Measurements from ENCODE around the gene CAPZA2. TPM values are rescaled to one million over a fixed set of nuclear protein-coding genes. Genes with fewer than 3 reads are reported as not detected.

Gene CAPZA2
- total RNA-seq, 1 experiment from 2014 or later = 57.7 TPM

GRCh38 chr7:116857052-116857451 lies 5.3 kb upstream of the CAPZA2 start:
- Histone ChIP-seq H3K27ac (ENCODE audit: low read length) (no peak overlapping the region), H3K9ac (ENCODE audit: low read length) (no peak overlapping the region), H3K79me2 (ENCODE audit: low read length) (no peaks in the 10 kb centered on the region), H3K4me2 (ENCODE audit: low read length) (no peak overlapping the region), H3K4me1 (ENCODE audit: insufficient read depth, low read length) (peaks cover 11% of the 10 kb centered on the region), H4K20me1 (ENCODE audit: low read length) (no peaks in the 10 kb centered on the region), H2AFZ (ENCODE audit: low read length) (no peak overlapping the region), H3K27me3 (ENCODE audit: low read length) (no peaks in the 10 kb centered on the region), H3K9me3 (ENCODE audit: low read length) (no peaks in the 10 kb centered on the region), H3K9me2 (replicated peaks; ENCODE audit: low read length) (no peaks in the 10 kb centered on the region), H3K4me3 (ENCODE audit: low read length) (no peak overlapping the region), H3F3A (ENCODE audit: low read length, unreplicated experiment) (no peaks in the 10 kb centered on the region), H3K36me3 (ENCODE audit: low read depth, low read length) (no peaks in the 10 kb centered on the region)
- ChIA-PET POLR2A (ENCODE audit: unreplicated experiment) (interaction anchor here (0.6 to 0.7 kb wide), 2 partner anchors 11 to 70 kb away, joined by 6 to 11 read pairs; no protein-coding TSS in a partner anchor), CTCF (no interaction called here)
- DNase-seq = no peak
- BruUV-seq (replicated peaks) = no TSS peak
- intact Hi-C loops (cut with micrococcal nuclease) = no loop called here
- no peak for ATAC-seq
- no peak for TF ChIP-seq EZH2phosphoT487 (IDR thresholded peaks at IDR 0.05; ENCODE audit: borderline replicate concordance, low read length)
- TF ChIP-seq CTCF (conservative IDR thresholded peaks at IDR 0.05; ENCODE audit: low read depth, low read length) = no peak
- TF ChIP-seq EZH2 (IDR thresholded peaks at IDR 0.05; ENCODE audit: low read length, unreplicated experiment) = no peak

- peaks cover 18% of the 10 kb centered on the region for H3K79me2 ChIP-seq (ENCODE audit: low read length)
- no peaks in the 10 kb centered on the region for H3K9me3 ChIP-seq (ENCODE audit: low read length)
- TF ChIP-seq EZH2 (IDR thresholded peaks at IDR 0.05; ENCODE audit: low read length, unreplicated experiment) (no peak), CTCF (conservative IDR thresholded peaks at IDR 0.05; ENCODE audit: low read depth, low read length) (no peak), EZH2phosphoT487 (IDR thresholded peaks at IDR 0.05; ENCODE audit: borderline replicate concordance, low read length) (no peak)
- H3K27me3 ChIP-seq (ENCODE audit: low read length) = no peaks in the 10 kb centered on the region
- H3K9ac ChIP-seq (ENCODE audit: low read length) = no peak overlapping the region
- peaks cover 11% of the 10 kb centered on the region for H3K4me1 ChIP-seq (ENCODE audit: insufficient read depth, low read length)
- intact Hi-C loops (cut with micrococcal nuclease) = no loop called here
- no peak overlapping the region for H3K27ac ChIP-seq (ENCODE audit: low read length)
- H4K20me1 ChIP-seq (ENCODE audit: low read length) = peaks cover 13% of the 10 kb centered on the region
- H3K4me3 ChIP-seq (ENCODE audit: low read length) = no peak overlapping the region
- no peak for ATAC-seq
- BruUV-seq (replicated peaks) = no TSS peak
- H3K4me2 ChIP-seq (ENCODE audit: low read length) = no peak overlapping the region
- no peaks in the 10 kb centered on the region for H3K9me2 ChIP-seq (replicated peaks; ENCODE audit: low read length)
- ChIA-PET POLR2A (ENCODE audit: unreplicated experiment) (interaction anchor here (0.5 kb wide), 1 partner anchor 90 kb away, joined by 3 read pairs; no protein-coding TSS in a partner anchor), CTCF (no interaction called here)
- H3F3A ChIP-seq (ENCODE audit: low read length, unreplicated experiment) = no peaks in the 10 kb centered on the region
- H2AFZ ChIP-seq (ENCODE audit: low read length) = no peak overlapping the region
- H3K36me3 ChIP-seq (ENCODE audit: low read depth, low read length) = no peaks in the 10 kb centered on the region
- peak; percentile 73 for DNase-seq
These were observed 3.1 kb upstream of the CAPZA2 start for GRCh38 chr7:116859323-116859722.

DNA sequence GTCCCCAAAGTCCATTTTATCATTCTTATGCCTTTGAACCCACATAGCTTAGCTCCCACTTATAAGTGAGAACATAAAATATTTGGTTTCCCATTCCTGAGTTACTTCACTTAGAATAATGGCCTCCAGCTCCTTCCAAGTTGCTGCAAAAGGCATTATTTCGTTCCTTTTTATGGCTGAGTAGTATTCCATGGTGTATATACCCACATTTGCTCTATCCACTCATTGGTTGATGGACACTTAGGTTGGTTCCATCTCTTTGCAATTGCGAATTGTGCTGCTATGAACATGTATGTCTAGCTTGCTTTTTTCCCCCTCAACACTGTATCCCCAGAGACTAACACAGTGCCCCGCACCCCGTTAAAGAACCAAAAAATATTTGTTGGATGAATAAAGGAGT lies 670 bp upstream of the CAPZA2 start:
- TF ChIP-seq CTCF (conservative IDR thresholded peaks at IDR 0.05; ENCODE audit: low read depth, low read length) (no peak), EZH2 (IDR thresholded peaks at IDR 0.05; ENCODE audit: low read length, unreplicated experiment) (no peak), EZH2phosphoT487 (IDR thresholded peaks at IDR 0.05; ENCODE audit: borderline replicate concordance, low read length) (no peak)
- Histone ChIP-seq H2AFZ (ENCODE audit: low read length) (peak overlapping the region; percentile 69), H3K79me2 (ENCODE audit: low read length) (peaks cover 42% of the 10 kb centered on the region), H3K36me3 (ENCODE audit: low read depth, low read length) (no peaks in the 10 kb centered on the region), H3F3A (ENCODE audit: low read length, unreplicated experiment) (no peaks in the 10 kb centered on the region), H3K9ac (ENCODE audit: low read length) (0 out of 2 replicates have a peak overlapping the region, but pooled peaks have one; percentile 5), H3K4me3 (ENCODE audit: low read length) (peak overlapping the region; percentile 23), H3K27ac (ENCODE audit: low read length) (no peak overlapping the region), H3K4me1 (ENCODE audit: insufficient read depth, low read length) (peaks cover 16% of the 10 kb centered on the region), H3K27me3 (ENCODE audit: low read length) (no peaks in the 10 kb centered on the region), H3K9me3 (ENCODE audit: low read length) (no peaks in the 10 kb centered on the region), H3K4me2 (ENCODE audit: low read length) (peak overlapping the region; percentile 41; the same call in 1 of the 2 replicates), H4K20me1 (ENCODE audit: low read length) (peaks cover 28% of the 10 kb centered on the region), H3K9me2 (replicated peaks; ENCODE audit: low read length) (no peaks in the 10 kb centered on the region)
- ATAC-seq (no peak), DNase-seq (no peak)
- BruUV-seq (replicated peaks) = no TSS peak
- ChIA-PET CTCF (no interaction called here), POLR2A (ENCODE audit: unreplicated experiment) (no interaction called here)
- intact Hi-C loops (cut with micrococcal nuclease) = loop anchor here (1.0 kb wide), 1 partner anchor 50 kb away; no protein-coding TSS in a partner anchor
